ENCODE measurements around the gene BROX. TPM values are rescaled to one million over a fixed set of nuclear protein-coding genes. Genes with fewer than 3 reads are reported as not detected.

BROX gene
- total and polyA plus RNA-seq, 8 donors: 9.8 to 30.5 (median 14.7) TPM

DNA sequence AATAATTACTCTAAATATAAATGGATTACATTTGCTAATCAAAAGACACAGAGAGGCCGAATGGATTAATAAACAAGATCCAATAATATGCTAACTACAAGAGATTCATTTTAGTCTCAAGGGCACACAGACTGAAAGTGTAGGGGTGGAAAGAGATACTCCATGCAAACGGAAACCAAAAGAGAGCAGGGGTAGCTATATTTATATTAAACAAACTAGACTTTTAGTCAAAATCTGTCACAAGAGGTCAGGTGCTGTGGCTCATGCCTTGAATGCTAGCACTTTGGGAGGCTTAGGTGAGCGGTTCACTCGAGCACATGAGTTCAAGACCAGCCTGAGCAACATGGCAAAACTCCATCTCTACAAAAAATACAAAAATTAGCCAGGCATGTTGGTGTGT lies 68.9 kb downstream of the BROX start:
- no peaks in the 10 kb centered on the region for H3K9me3 ChIP-seq
- FAIRE-seq: no peak
- H3K27me3 ChIP-seq: no peaks in the 10 kb centered on the region
- no peak for DNase-seq
- 45 to 59% methylated on average over 4 of the region's 4 CpGs for WGBS, 2 donors
- H3K4me1 ChIP-seq: peaks cover 0 to 5% (median 0%) of the 10 kb centered on the region in 3 donors
- no peak overlapping the region for H3K4me3 ChIP-seq
- no peak for TF ChIP-seq CTCF (IDR thresholded peaks at IDR 0.05)
- no peak overlapping the region for H3K27ac ChIP-seq
- ATAC-seq: no peak
- intact Hi-C loops (cut with DNase I): loop anchor here in 1 of 3 donors (10.0 kb wide), 1 partner anchor 294 kb away; no protein-coding TSS in a partner anchor
- H3K36me3 ChIP-seq: no peaks in the 10 kb centered on the region

DNA sequence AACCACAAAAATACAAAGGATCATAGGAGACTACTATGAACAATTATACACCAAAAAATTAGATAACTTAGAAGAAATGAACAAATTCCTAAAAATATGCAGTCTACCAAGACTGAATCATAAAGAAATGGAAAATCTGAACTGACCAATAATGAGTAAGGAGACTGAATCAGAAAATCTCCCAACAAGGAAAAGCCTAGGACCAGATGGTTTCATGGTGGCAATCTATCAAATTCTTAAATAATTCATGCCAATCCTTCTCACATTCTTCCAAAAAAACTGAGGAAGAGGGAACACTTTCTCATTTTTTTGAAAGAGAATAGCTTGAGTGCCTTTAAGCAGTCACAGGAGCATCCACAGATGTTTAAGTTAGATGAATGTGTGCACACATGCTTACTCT lies 70.7 kb downstream of the BROX start:
- no peaks in the 10 kb centered on the region for H3K27me3 ChIP-seq
- intact Hi-C loops (cut with DNase I): loop anchor here in 1 of 3 donors (10.0 kb wide), 1 partner anchor 292 kb away; no protein-coding TSS in a partner anchor
- DNase-seq (no peak), ATAC-seq (no peak), FAIRE-seq (no peak)
- H3K9me3 ChIP-seq: no peaks in the 10 kb centered on the region
- no peaks in the 10 kb centered on the region for H3K36me3 ChIP-seq
- H3K4me3 ChIP-seq: no peak overlapping the region
- TF ChIP-seq CTCF (IDR thresholded peaks at IDR 0.05): no peak
- peaks cover 0 to 2% (median 0%) of the 10 kb centered on the region in 3 donors for H3K4me1 ChIP-seq
- H3K27ac ChIP-seq: no peak overlapping the region

- no peak for TF ChIP-seq CTCF (IDR thresholded peaks at IDR 0.05)
- H3K36me3 ChIP-seq: no peaks in the 10 kb centered on the region
- no peak for FAIRE-seq
- H3K4me3 ChIP-seq: no peak overlapping the region
- intact Hi-C loops (cut with DNase I): loop anchor here in 1 of 3 donors (10.0 kb wide), 1 partner anchor 290 kb away; no protein-coding TSS in a partner anchor
- H3K9me3 ChIP-seq: no peaks in the 10 kb centered on the region
- 21 to 24% methylated on average over 3 of the region's 3 CpGs for WGBS, 2 donors
- no peak for DNase-seq
- no peaks in the 10 kb centered on the region for H3K27me3 ChIP-seq
- H3K27ac ChIP-seq: no peak overlapping the region
- no peaks in the 10 kb centered on the region for H3K4me1 ChIP-seq
- no peak for ATAC-seq
These were observed 72.0 kb downstream of the BROX start for GRCh38 chr1:222784371-222784770.

Other genes starting within 250 kb of the BROX start
- gene HHIPL2, start 164.5 kb upstream of the BROX start, total RNA-seq: under 1 TPM in 3 of 6 donors, not detected in 3; 0.06 to 0.46 (median 0.28) TPM
- gene HHIPL2, start 164.5 kb upstream of the BROX start, polyA plus RNA-seq: 1 to 10 TPM in 1 of 2 donors, under 1 TPM in 1; 0.46 to 1.3 TPM
- gene TAF1A, start 122.6 kb upstream of the BROX start, total RNA-seq: 1 to 10 TPM; 1.6 to 4.1 (median 2.5) TPM
- 1 to 10 TPM; 1.4 to 1.9 TPM for gene TAF1A, start 122.6 kb upstream of the BROX start, polyA plus RNA-seq
- 10 to 100 TPM; 40.7 to 59.7 (median 52.3) TPM for gene MIA3, start 94.5 kb upstream of the BROX start, total RNA-seq
- 10 to 100 TPM; 26.9 to 29.8 TPM for gene MIA3, start 94.5 kb upstream of the BROX start, polyA plus RNA-seq
- 10 to 100 TPM; 20.1 to 41.9 (median 28.7) TPM for gene AIDA, start 73 bp upstream of the BROX start, total RNA-seq
- gene AIDA, start 73 bp upstream of the BROX start, polyA plus RNA-seq: 10 to 100 TPM; 22.4 to 22.5 TPM
- gene FAM177B, start 24.6 kb downstream of the BROX start, total RNA-seq: under 1 TPM in 5 of 6 donors, not detected in 1; 0.20 to 0.66 (median 0.32) TPM
- gene FAM177B, start 24.6 kb downstream of the BROX start, polyA plus RNA-seq: under 1 TPM; 0.16 to 0.42 TPM
- 1 to 10 TPM; 1.9 to 6.2 (median 3.3) TPM for gene DISP1, start 102.5 kb downstream of the BROX start, total RNA-seq
- 1 to 10 TPM; 2.0 to 3.3 TPM for gene DISP1, start 102.5 kb downstream of the BROX start, polyA plus RNA-seq

Measured in pancreas (tissue), 10 donors.